Breast epithelium (tissue), 4 donors: ENCODE data around the gene CGREF1. TPM values are rescaled to one million over a fixed set of nuclear protein-coding genes. Genes with fewer than 3 reads are reported as not detected.
"Not testable (repeated sequence)": the region's sequence is repeated elsewhere in the genome, so short reads cannot be mapped to it uniquely, and the experiment has no call there.

Source experiments
- DNase-seq, 2 donors: peaks; one replicate each; pipeline ENCODE4 v3.0.0-alpha.2; 2019; ENCODE audit warnings: low spot score in 2 of 2
- H3K27ac ChIP-seq, 2 donors: fragments of 200-600 bp; sonication (generic) in 1 of 2; one replicate each; pipeline ENCODE4 v1.5.1; 2016 to 2019; ENCODE audit warnings: mild to moderate bottlenecking in 1 of 2
- H3K27me3 ChIP-seq, 2 donors: fragments of 200-600 bp; sonication (generic) in 1 of 2; one replicate each; pipeline versions ENCODE4 v1.5.1 to v1.6.0; 2017 to 2019; ENCODE audit warnings: control low read depth in 1 of 2, mild to moderate bottlenecking in 1 of 2
- H3K36me3 ChIP-seq: fragments of 200-600 bp; one replicate; pipeline ENCODE4 v1.5.1; 2019
- H3K4me1 ChIP-seq, 2 donors: fragments of 200-600 bp; sonication (generic); one replicate each; pipeline ENCODE4 v1.5.1; 2016 to 2019; ENCODE audit warnings: control low read depth in 1 of 2
- H3K4me3 ChIP-seq, 3 donors: fragments of 200-600 bp; sonication (generic); 1 replicate in 2 of 3; 2 replicates in 1 of 3; pipeline ENCODE4 v1.5.1; 2016 to 2019; ENCODE audit warnings: mild to moderate bottlenecking in 3 of 3, moderate library complexity in 2 of 3
- H3K9me3 ChIP-seq, 2 donors: fragments of 200-600 bp; sonication (generic) in 1 of 2; one replicate each; pipeline ENCODE4 v1.5.1; 2016 to 2019; ENCODE audit warnings: control low read depth in 1 of 2
- CTCF ChIP-seq, 3 donors: fragments of 450-650 bp; IDR thresholded peaks; one replicate each; pipeline ENCODE4 v1.5.1; 2016 to 2017; ENCODE audit warnings: antibody characterized with exemption in 3 of 3, mild to moderate bottlenecking in 3 of 3, moderate library complexity in 3 of 3
- POLR2A ChIP-seq: fragments of 450-650 bp; IDR thresholded peaks from one replicate; pipeline ENCODE4 v1.6.1; 2016; ENCODE audit warnings: antibody characterized with exemption, mild to moderate bottlenecking, moderate library complexity
- POLR2AphosphoS5 ChIP-seq, 3 donors: sonication (generic); formaldehyde crosslinking; IDR thresholded peaks; one replicate each; pipeline ENCODE4 v1.6.1; 2017; ENCODE audit warnings: antibody characterized with exemption in 3 of 3
- intact Hi-C: fragments of 100-400 bp; cut with DNase I; formaldehyde crosslinking; loops from one replicate; pipeline ENCODE4 v1.15.1; 2023; ENCODE audit warnings: low total_unique reads
- total RNA-seq, 3 donors: library from RNA; depleted of rRNA; stranded (reverse); fragments of >200 nt; gene quantifications; one replicate each; pipeline ENCODE4 v1.1.0, GENCODE V29; 2016

The CGREF1 gene
- total RNA-seq, 3 donors from 2014 or later = 3.2 to 16.4 (median 3.4) TPM

GRCh38 chr2:27122791-27123190 lies 3.9 kb upstream of the CGREF1 start:
- Histone ChIP-seq H3K27me3 (peaks cover 0 to 11% of the 10 kb centered on the region in 2 donors), H3K4me3 (peak overlapping the region in 2 of 3 donors; percentile 57 to 69), H3K27ac (peak overlapping the region in 1 of 2 donors; percentile 29), H3K36me3 (no peaks in the 10 kb centered on the region), H3K9me3 (no peaks in the 10 kb centered on the region), H3K4me1 (peaks cover 0 to 8% of the 10 kb centered on the region in 2 donors)
- no peak for TF ChIP-seq POLR2AphosphoS5 (IDR thresholded peaks at IDR 0.05)
- TF ChIP-seq POLR2A = no peak
- TF ChIP-seq CTCF (IDR thresholded peaks at IDR 0.05) = no peak
- intact Hi-C loops = no loop called here
- DNase-seq = no peak

- no peak overlapping the region for H3K27ac ChIP-seq
- H3K4me1 ChIP-seq = peaks cover 0 to 8% of the 10 kb centered on the region in 2 donors
- H3K27me3 ChIP-seq = peaks cover 0 to 11% of the 10 kb centered on the region in 2 donors
- DNase-seq = no peak
- no peaks in the 10 kb centered on the region for H3K9me3 ChIP-seq
- H3K4me3 ChIP-seq = no peak overlapping the region
- TF ChIP-seq POLR2A = no peak
- TF ChIP-seq POLR2AphosphoS5 (IDR thresholded peaks at IDR 0.05) = no peak
- no peak for TF ChIP-seq CTCF (IDR thresholded peaks at IDR 0.05)
- no peaks in the 10 kb centered on the region for H3K36me3 ChIP-seq
- intact Hi-C loops = no loop called here
Observed at GRCh38 chr2:27121906-27122305, 3.0 kb upstream of the CGREF1 start.

GRCh38 chr2:27119330-27119670 lies 372 bp upstream of the CGREF1 start:
- H3K27me3 ChIP-seq = peaks cover 0 to 11% of the 10 kb centered on the region in 2 donors

GRCh38 chr2:27117995-27118524 lies 868 bp downstream of the CGREF1 start:
- Histone ChIP-seq H3K27me3 (peaks cover 0 to 11% of the 10 kb centered on the region in 2 donors), H3K9me3 (no peaks in the 10 kb centered on the region), H3K4me1 (peaks cover 0 to 8% of the 10 kb centered on the region in 2 donors), H3K4me3 (peak overlapping the region; percentile 38 to 76 (median 56)), H3K36me3 (no peaks in the 10 kb centered on the region), H3K27ac (no peak overlapping the region)
- no peak for TF ChIP-seq POLR2AphosphoS5 (IDR thresholded peaks at IDR 0.05)
- no peak for TF ChIP-seq CTCF (IDR thresholded peaks at IDR 0.05)
- no peak for TF ChIP-seq POLR2A
- DNase-seq = no peak
- intact Hi-C loops = no loop called here

More at GRCh38 chr2:27119330-27119670, 372 bp upstream of the CGREF1 start:
- H3K27ac ChIP-seq, DNase-seq, H3K36me3 ChIP-seq, H3K9me3 ChIP-seq, intact Hi-C loops, H3K4me1 ChIP-seq: not testable (repeated sequence)
- peak overlapping the region; percentile 38 to 76 (median 56) for H3K4me3 ChIP-seq

- H3K36me3 ChIP-seq = no peaks in the 10 kb centered on the region
- no peaks in the 10 kb centered on the region for H3K9me3 ChIP-seq
- intact Hi-C loops = no loop called here
- H3K4me3 ChIP-seq = no peak overlapping the region
- no peak for TF ChIP-seq POLR2AphosphoS5 (IDR thresholded peaks at IDR 0.05)
- TF ChIP-seq POLR2A = no peak
- TF ChIP-seq CTCF (IDR thresholded peaks at IDR 0.05) = no peak
- no peak for DNase-seq
- peaks cover 0 to 11% of the 10 kb centered on the region in 2 donors for H3K27me3 ChIP-seq
- H3K27ac ChIP-seq = no peak overlapping the region
- H3K4me1 ChIP-seq = peaks cover 0 to 8% of the 10 kb centered on the region in 2 donors
Observed at GRCh38 chr2:27115519-27115918, 3.4 kb downstream of the CGREF1 start.

GRCh38 chr2:27111392-27112078 lies 7.4 kb downstream of the CGREF1 start:
- H3K9me3 ChIP-seq, intact Hi-C loops, DNase-seq, H3K27ac ChIP-seq, H3K27me3 ChIP-seq, H3K4me1 ChIP-seq, H3K4me3 ChIP-seq, H3K36me3 ChIP-seq: not testable (repeated sequence)

GRCh38 chr2:27110603-27111352 lies 8.2 kb downstream of the CGREF1 start:
- H3K9me3 ChIP-seq, DNase-seq, H3K27ac ChIP-seq, H3K27me3 ChIP-seq, intact Hi-C loops, H3K36me3 ChIP-seq, H3K4me1 ChIP-seq, H3K4me3 ChIP-seq: not testable (repeated sequence)
